HepG2 (cell line): ENCODE data around the gene UBE2O. TPM values are rescaled to one million over a fixed set of nuclear protein-coding genes. Genes with fewer than 3 reads are reported as not detected.

Experiments
- ARID3A ChIP-seq: IDR thresholded peaks from 2 replicates; pipeline ENCODE4 v1.6.1; 2012; ENCODE audit warnings: low read depth, low read length, improper control_type of control experiment
- BRCA1 ChIP-seq: sonication (generic); formaldehyde crosslinking; IDR thresholded peaks from 2 replicates; pipeline ENCODE4 v1.4.0; 2020; ENCODE audit warnings: missing genetic modification reagents
- CBFB ChIP-seq: sonication (generic); formaldehyde crosslinking; IDR thresholded peaks from 2 replicates; pipeline ENCODE4 v1.4.0; 2020; ENCODE audit warnings: missing genetic modification reagents
- ETV5 ChIP-seq: IDR thresholded peaks from 2 replicates; pipeline ENCODE4 v1.6.1; 2018; ENCODE audit warnings: missing biosample characterization, missing genetic modification reagents, inconsistent platforms, borderline replicate concordance
- KAT2B ChIP-seq: fragments of 150-350 bp; IDR thresholded peaks from 2 replicates; pipeline ENCODE4 v1.6.1; 2014; ENCODE audit warnings: low read depth, low read length, borderline replicate concordance
- KAT8 ChIP-seq: IDR thresholded peaks from 2 replicates; pipeline ENCODE4 v1.6.1; 2016; ENCODE audit warnings: missing genetic modification reagents, missing compliant biosample characterization
- KLF9 ChIP-seq: IDR thresholded peaks from 2 replicates; pipeline ENCODE4 v1.6.1; 2016; ENCODE audit warnings: low read depth
- MTF1 ChIP-seq: sonication (generic); formaldehyde crosslinking; IDR thresholded peaks from 2 replicates; pipeline ENCODE4 v1.5.0; 2020; ENCODE audit warnings: missing genetic modification reagents
- NR1H2 ChIP-seq: sonication (generic); formaldehyde crosslinking; IDR thresholded peaks from 2 replicates; pipeline ENCODE4 v1.8.1; 2022; ENCODE audit warnings: low read depth, missing genetic modification reagents, borderline replicate concordance
- PAX8 ChIP-seq: sonication (generic); formaldehyde crosslinking; IDR thresholded peaks from 2 replicates; pipeline ENCODE4 v1.8.0; 2022; ENCODE audit warnings: mild to moderate bottlenecking, missing genetic modification reagents, borderline replicate concordance
- PRPF4 ChIP-seq: fragments of 200-400 bp; formaldehyde crosslinking; IDR thresholded peaks from 2 replicates; pipeline ENCODE4 v1.6.1; 2016; ENCODE audit warnings: low read length, low read depth; ENCODE audit not compliant: poor library complexity, severe bottlenecking
- SALL2 ChIP-seq: sonication (generic); formaldehyde crosslinking; IDR thresholded peaks from 2 replicates; pipeline ENCODE4 v1.8.1; 2023; ENCODE audit warnings: mild to moderate bottlenecking, missing genetic modification reagents, inconsistent platforms
- SP4 ChIP-seq: sonication (generic); formaldehyde crosslinking; IDR thresholded peaks from 2 replicates; pipeline ENCODE4 v1.8.1; 2023; ENCODE audit warnings: mild to moderate bottlenecking, missing genetic modification reagents
- TAF15 ChIP-seq: fragments of 200-400 bp; formaldehyde crosslinking; IDR thresholded peaks from one replicate; pipeline ENCODE4 v1.6.1; 2018; ENCODE audit warnings: mild to moderate bottlenecking, low read depth, low read length; ENCODE audit not compliant: poor library complexity, severe bottlenecking
- TEAD3 ChIP-seq: optimal IDR thresholded peaks from 2 replicates; pipeline ENCODE3; 2016; ENCODE audit warnings: borderline replicate concordance
- XRCC5 ChIP-seq: fragments of 200-400 bp; formaldehyde crosslinking; optimal IDR thresholded peaks from 2 replicates; pipeline ENCODE3; 2017; ENCODE audit warnings: mild to moderate bottlenecking, low read length
- ZFP90 ChIP-seq: sonication (generic); formaldehyde crosslinking; IDR thresholded peaks from 2 replicates; pipeline ENCODE4 v1.8.0; 2022; ENCODE audit warnings: missing genetic modification reagents, mild to moderate bottlenecking, inconsistent platforms, borderline replicate concordance
- ZNF101 ChIP-seq: sonication (generic); formaldehyde crosslinking; IDR thresholded peaks from 2 replicates; pipeline ENCODE4 v1.4.0; 2020; ENCODE audit warnings: mild to moderate bottlenecking, low read depth, missing genetic modification reagents, borderline replicate concordance
- ZNF224 ChIP-seq: sonication (generic); formaldehyde crosslinking; IDR thresholded peaks from 2 replicates; pipeline ENCODE4 v1.5.0; 2020; ENCODE audit warnings: mild to moderate bottlenecking, missing genetic modification reagents
- ZNF354B ChIP-seq: sonication (generic); formaldehyde crosslinking; IDR thresholded peaks from 2 replicates; pipeline ENCODE4 v1.8.0; 2022; ENCODE audit warnings: mild to moderate bottlenecking, missing genetic modification reagents
- ZNF430 ChIP-seq: sonication (generic); formaldehyde crosslinking; IDR thresholded peaks from 2 replicates; pipeline ENCODE4 v1.9.0; 2021; ENCODE audit warnings: mild to moderate bottlenecking, missing genetic modification reagents
- ZNF460 ChIP-seq: sonication (generic); formaldehyde crosslinking; IDR thresholded peaks from 2 replicates; pipeline ENCODE4 v1.5.1; 2020; ENCODE audit warnings: missing genetic modification reagents, mild to moderate bottlenecking, borderline replicate concordance
- ZNF543 ChIP-seq: sonication (generic); formaldehyde crosslinking; IDR thresholded peaks from 2 replicates; pipeline ENCODE4 v1.4.0; 2020; ENCODE audit warnings: mild to moderate bottlenecking, missing genetic modification reagents
- ZNF674 ChIP-seq: sonication (generic); formaldehyde crosslinking; IDR thresholded peaks from 2 replicates; pipeline ENCODE4 v1.5.0; 2020; ENCODE audit warnings: low read depth, mild to moderate bottlenecking, missing genetic modification reagents
- ZNF772 ChIP-seq: sonication (generic); formaldehyde crosslinking; IDR thresholded peaks from 2 replicates; pipeline ENCODE4 v1.5.0; 2020; ENCODE audit warnings: mild to moderate bottlenecking, missing genetic modification reagents
- ZSCAN29 ChIP-seq: sonication (generic); formaldehyde crosslinking; conservative IDR thresholded peaks from 2 replicates; pipeline ENCODE4 v1.4.0; 2020; ENCODE audit warnings: mild to moderate bottlenecking, missing genetic modification reagents
- polyA plus RNA-seq, 8 experiments: library from polyadenylated mRNA; depleted of rRNA in 3 of 8; stranded (reverse) in 7 of 8; unstranded in 1 of 8; fragments of >200 nt; fragmentation: Illumina TruSeq in 4 of 8; extraction: Trizol in 4 of 8; gene quantifications; 2 replicates each; pipeline versions ENCODE4 v1.2.1 to v1.2.3, GENCODE V29; 2011 to 2016; ENCODE audit warnings: low read depth in 4 of 8, missing spikeins in 1 of 8, mixed read lengths in 1 of 8; ENCODE audit not compliant: insufficient read depth in 1 of 8
- total RNA-seq, 5 experiments: library from RNA; depleted of rRNA; stranded (reverse); fragments of >200 nt; fragmentation: Illumina TruSeq; extraction: Trizol; gene quantifications; 2 replicates each; pipeline ENCODE4 v1.2.3, GENCODE V29; 2016; ENCODE audit warnings: low read depth in 1 of 5
- TF ChIP-seq, protein P1 (sequence below): sonication (generic); formaldehyde crosslinking; IDR thresholded peaks from 2 replicates; pipeline ENCODE4 v1.4.0; 2020; ENCODE audit warnings: mild to moderate bottlenecking, missing genetic modification reagents
- TF ChIP-seq, protein P2 (sequence below): sonication (generic); formaldehyde crosslinking; IDR thresholded peaks from 2 replicates; pipeline ENCODE4 v1.4.0; 2020; ENCODE audit warnings: missing genetic modification reagents

Gene UBE2O
- total and polyA plus RNA-seq, 2 of the 13 experiments (the other 11 are each of a cell fraction or from before 2014, with no cell fraction given), result 21.5 to 23.5 TPM

DNA sequence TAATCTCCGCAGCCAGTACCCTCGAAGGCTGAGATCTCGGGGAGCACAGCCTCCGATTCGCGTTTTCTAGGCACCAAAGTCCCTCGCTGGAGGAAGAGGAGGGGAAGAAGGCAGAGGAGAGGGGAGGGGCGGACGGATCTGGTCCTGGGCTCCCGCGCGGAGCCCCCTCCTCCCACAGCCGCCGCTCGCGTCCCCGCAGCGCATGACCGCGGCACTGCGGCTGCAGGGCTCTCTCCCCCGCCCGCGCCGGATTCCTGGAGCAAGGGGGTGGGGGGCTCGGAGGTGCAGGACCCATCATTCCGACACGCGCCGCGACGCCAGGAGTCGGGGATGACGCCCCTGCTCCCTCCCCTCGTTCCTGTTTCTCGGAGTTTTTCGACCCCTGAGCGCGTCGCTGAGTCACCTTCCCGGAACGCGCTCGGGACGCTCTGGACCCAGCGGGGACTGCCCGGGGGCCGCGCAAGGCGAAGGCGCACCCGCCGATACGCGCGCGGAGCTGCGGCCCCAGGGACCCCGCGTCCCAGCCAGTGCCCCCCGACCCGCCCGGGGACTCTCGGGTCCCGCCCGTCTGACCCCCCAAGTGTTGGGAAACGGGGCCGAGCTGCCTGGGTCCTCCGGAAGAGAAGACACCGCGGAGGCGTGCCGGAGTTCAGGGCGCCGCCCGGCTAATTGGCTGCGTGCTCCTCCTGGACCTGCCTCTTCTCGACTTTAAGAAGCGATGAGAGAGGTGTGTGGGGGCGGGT lies 70.0 kb downstream of the UBE2O start (continued):
- TF ChIP-seq TAF15, result no peak
- peak; percentile 46; the same call in 1 of the 2 replicates for TF ChIP-seq KLF9 (CRISPR knock-in tag)
- no peak for TF ChIP-seq SP4 (CRISPR knock-in tag)
- peak; percentile 74 for TF ChIP-seq CBFB
- TF ChIP-seq, protein P1, sequence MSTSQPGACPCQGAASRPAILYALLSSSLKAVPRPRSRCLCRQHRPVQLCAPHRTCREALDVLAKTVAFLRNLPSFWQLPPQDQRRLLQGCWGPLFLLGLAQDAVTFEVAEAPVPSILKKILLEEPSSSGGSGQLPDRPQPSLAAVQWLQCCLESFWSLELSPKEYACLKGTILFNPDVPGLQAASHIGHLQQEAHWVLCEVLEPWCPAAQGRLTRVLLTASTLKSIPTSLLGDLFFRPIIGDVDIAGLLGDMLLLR (CRISPR knock-in tag), result peak; percentile 69; the same call in 1 of the 2 replicates
- TF ChIP-seq PRPF4, result no peak
- 0 out of 2 replicates have a peak, but pooled peaks have one; percentile 53 for TF ChIP-seq ZNF224 (CRISPR knock-in tag)
- no peak for TF ChIP-seq BRCA1 (CRISPR knock-in tag)
- TF ChIP-seq ZNF543 (CRISPR knock-in tag), result no peak
- TF ChIP-seq ZNF101 (CRISPR knock-in tag), result 0 out of 2 replicates have a peak, but pooled peaks have one; percentile 11
- peak; percentile 16; the same call in 1 of the 2 replicates for TF ChIP-seq ZNF772 (CRISPR knock-in tag)
- TF ChIP-seq, protein P2, sequence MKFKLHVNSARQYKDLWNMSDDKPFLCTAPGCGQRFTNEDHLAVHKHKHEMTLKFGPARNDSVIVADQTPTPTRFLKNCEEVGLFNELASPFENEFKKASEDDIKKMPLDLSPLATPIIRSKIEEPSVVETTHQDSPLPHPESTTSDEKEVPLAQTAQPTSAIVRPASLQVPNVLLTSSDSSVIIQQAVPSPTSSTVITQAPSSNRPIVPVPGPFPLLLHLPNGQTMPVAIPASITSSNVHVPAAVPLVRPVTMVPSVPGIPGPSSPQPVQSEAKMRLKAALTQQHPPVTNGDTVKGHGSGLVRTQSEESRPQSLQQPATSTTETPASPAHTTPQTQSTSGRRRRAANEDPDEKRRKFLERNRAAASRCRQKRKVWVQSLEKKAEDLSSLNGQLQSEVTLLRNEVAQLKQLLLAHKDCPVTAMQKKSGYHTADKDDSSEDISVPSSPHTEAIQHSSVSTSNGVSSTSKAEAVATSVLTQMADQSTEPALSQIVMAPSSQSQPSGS, result 0 out of 2 replicates have a peak, but pooled peaks have one; percentile 19
- TF ChIP-seq TEAD3 (CRISPR knock-in tag), result peak; percentile 93
- no peak for TF ChIP-seq KAT2B
- peak; percentile 29 for TF ChIP-seq SALL2 (CRISPR knock-in tag)
- TF ChIP-seq ZNF460, result no peak
- no peak; the same call in 1 of the 2 replicates for TF ChIP-seq ZSCAN29
- no peak for TF ChIP-seq ZNF354B
- peak; percentile 5 for TF ChIP-seq XRCC5
- peak; percentile 57; the same call in 1 of the 2 replicates for TF ChIP-seq ETV5
- no peak for TF ChIP-seq MTF1 (CRISPR knock-in tag)
- peak; percentile 39; the same call in 1 of the 2 replicates for TF ChIP-seq NR1H2 (CRISPR knock-in tag)
- TF ChIP-seq KAT8 (CRISPR knock-in tag), result peak; percentile 67; the same call in 1 of the 2 replicates
- TF ChIP-seq ZFP90 (CRISPR knock-in tag), result 0 out of 2 replicates have a peak, but pooled peaks have one; percentile 33
- TF ChIP-seq ZNF674 (CRISPR knock-in tag), result 0 out of 2 replicates have a peak, but pooled peaks have one; percentile 25
- TF ChIP-seq ZNF430 (CRISPR knock-in tag), result peak; percentile 5; the same call in 1 of the 2 replicates
- no peak for TF ChIP-seq ARID3A
- TF ChIP-seq PAX8 (CRISPR knock-in tag), result peak; percentile 26; the same call in 1 of the 2 replicates
